Testis (tissue), 3 donors: ENCODE data around the gene HSD11B1L. TPM values are rescaled to one million over a fixed set of nuclear protein-coding genes. Genes with fewer than 3 reads are reported as not detected.

Experiments used
- DNase-seq: peaks from one replicate; pipeline ENCODE4 v3.0.0-alpha.2; 2019
- H3K27ac ChIP-seq, 2 donors: fragments of 200-600 bp; sonication (generic); one replicate each; pipeline ENCODE4 v1.5.1; 2019
- H3K27me3 ChIP-seq: fragments of 200-600 bp; sonication (generic); one replicate; pipeline ENCODE4 v1.5.1; 2019
- H3K36me3 ChIP-seq: fragments of 200-600 bp; sonication (generic); one replicate; pipeline ENCODE4 v1.5.1; 2017; ENCODE audit warnings: low read depth; ENCODE audit errors: missing control alignments
- H3K4me1 ChIP-seq: fragments of 200-600 bp; sonication (generic); one replicate; pipeline ENCODE4 v1.5.1; 2019
- H3K4me3 ChIP-seq, 2 donors: fragments of 200-600 bp; sonication (generic); one replicate each; pipeline ENCODE4 v1.5.1; 2017 to 2019
- H3K9me3 ChIP-seq: fragments of 200-600 bp; sonication (generic); one replicate; pipeline ENCODE4 v1.5.1; 2017
- CTCF ChIP-seq, 3 experiments: fragments of 450-650 bp in 2 of 3; fragments of 200-600 bp in 1 of 3; sonication (generic) in 1 of 3; IDR thresholded peaks; one replicate each; pipeline ENCODE4 v1.5.1; 2016 to 2019; ENCODE audit warnings: antibody characterized with exemption in 3 of 3, mild to moderate bottlenecking in 2 of 3, moderate library complexity in 1 of 3
- POLR2A ChIP-seq: fragments of 450-650 bp; IDR thresholded peaks from one replicate; pipeline ENCODE4 v1.6.1; 2017; ENCODE audit warnings: antibody characterized with exemption, mild to moderate bottlenecking, moderate library complexity
- WGBS, 2 donors: methylation state at CpG; one replicate each; pipeline ENCODE4 v1.1.5; 2018; 5-methylcytosine and 5-hydroxymethylcytosine counted together
- intact Hi-C: fragments of 100-400 bp; cut with DNase I; formaldehyde crosslinking; loops from one replicate; pipeline ENCODE4 v1.15.1; 2023; ENCODE audit warnings: low total_unique reads
- polyA plus RNA-seq: library from polyadenylated mRNA; stranded (reverse); fragments of 350-450 nt; fragmentation: Illumina TruSeq; extraction: RNeasy Lipid Tissue Mini Kit (QIAGEN cat#74804); gene quantifications from one replicate; pipeline ENCODE4 v1.2.3, GENCODE V29; 2014; ENCODE audit warnings: low read depth, low replicate concordance; ENCODE audit not compliant: insufficient read depth
- total RNA-seq, 2 donors: library from RNA; depleted of rRNA; stranded (reverse); fragments of >200 nt; gene quantifications; one replicate each; pipeline ENCODE4 v1.2.3, GENCODE V29; 2016

HSD11B1L gene
- total and polyA plus RNA-seq, 3 donors from 2014 or later: 8.1 to 21.0 (median 18.8) TPM

- TF ChIP-seq CTCF (IDR thresholded peaks at IDR 0.05): no peak
- peaks cover 8% of the 10 kb centered on the region for H3K4me1 ChIP-seq
- no peak overlapping the region for H3K4me3 ChIP-seq
- 84 to 91% methylated on average over 5 to 8 of the region's 8 CpGs for WGBS, 2 donors
- no peaks in the 10 kb centered on the region for H3K36me3 ChIP-seq
- intact Hi-C loops: no loop called here
- H3K27ac ChIP-seq: no peak overlapping the region
- DNase-seq: no peak
- no peaks in the 10 kb centered on the region for H3K9me3 ChIP-seq
- H3K27me3 ChIP-seq: no peaks in the 10 kb centered on the region
These were observed 14.3 kb downstream of the HSD11B1L start for GRCh38 chr19:5694956-5695648.

- no peak for DNase-seq
These were observed 14.9 kb downstream of the HSD11B1L start for GRCh38 chr19:5695649-5696195.

GRCh38 chr19:5696196-5697021 is 15.6 kb downstream of the HSD11B1L start:
- no peak for DNase-seq
- no peak for TF ChIP-seq POLR2A
- no peak for TF ChIP-seq CTCF (IDR thresholded peaks at IDR 0.05)
- WGBS, 2 donors: 84 to 96% methylated on average over 16 to 31 of the region's 42 CpGs

More at GRCh38 chr19:5695649-5696195, 14.9 kb downstream of the HSD11B1L start:
- Histone ChIP-seq H3K9me3 (no peaks in the 10 kb centered on the region), H3K27me3 (no peaks in the 10 kb centered on the region), H3K27ac (no peak overlapping the region), H3K36me3 (no peaks in the 10 kb centered on the region), H3K4me1 (peaks cover 8% of the 10 kb centered on the region), H3K4me3 (no peak overlapping the region)
- WGBS, 2 donors: 85 to 87% methylated on average over 5 to 28 of the region's 28 CpGs
- TF ChIP-seq CTCF (IDR thresholded peaks at IDR 0.05) (no peak), POLR2A (no peak)
- intact Hi-C loops: no loop called here

GRCh38 chr19:5697022-5697889 is 16.4 kb downstream of the HSD11B1L start:
- intact Hi-C loops: no loop called here
- DNase-seq: no peak
- Histone ChIP-seq H3K36me3 (no peaks in the 10 kb centered on the region), H3K27ac (no peak overlapping the region), H3K27me3 (no peaks in the 10 kb centered on the region), H3K4me1 (peaks cover under 1% of the 10 kb centered on the region), H3K9me3 (no peaks in the 10 kb centered on the region), H3K4me3 (no peak overlapping the region)
- TF ChIP-seq POLR2A (no peak), CTCF (IDR thresholded peaks at IDR 0.05) (no peak)
- WGBS, 2 donors: 74 to 79% methylated on average over 16 to 25 of the region's 25 CpGs

More at GRCh38 chr19:5696196-5697021, 15.6 kb downstream of the HSD11B1L start:
- Histone ChIP-seq H3K27me3 (no peaks in the 10 kb centered on the region), H3K36me3 (no peaks in the 10 kb centered on the region), H3K27ac (no peak overlapping the region), H3K9me3 (no peaks in the 10 kb centered on the region), H3K4me3 (no peak overlapping the region), H3K4me1 (peaks cover 8% of the 10 kb centered on the region)
- intact Hi-C loops: no loop called here
